Keratinocyte (primary cell): ENCODE measurements around the gene ARHGAP12. TPM values are rescaled to one million over a fixed set of nuclear protein-coding genes. Genes with fewer than 3 reads are reported as not detected.

Experiments used
- DNase-seq: peaks from one replicate; pipeline ENCODE4 v3.0.0-alpha.2; 2011; ENCODE audit warnings: low read depth, missing footprints, low spot score
- FAIRE-seq: peaks from 2 replicates; lab custom pipeline; 2011; peaks lifted over from hg19 to GRCh38; lab: Jason Lieb, UNC
- H2AFZ ChIP-seq: 2 replicates; pipeline ENCODE4 v1.6.0; 2012; ENCODE audit warnings: low read length, control low read depth, inconsistent platforms; ENCODE audit not compliant: control insufficient read depth
- H3K27ac ChIP-seq: 2 replicates; pipeline ENCODE4 v1.5.1; 2011; ENCODE audit warnings: low read length; ENCODE audit not compliant: control insufficient read depth, insufficient read depth
- H3K27me3 ChIP-seq: 3 replicates; pipeline ENCODE4 v1.6.0; 2011; ENCODE audit warnings: low read length; ENCODE audit not compliant: control insufficient read depth, insufficient read depth; ENCODE audit errors: extremely low read depth
- H3K36me3 ChIP-seq, 2 experiments: 2 replicates in 1 of 2; 3 replicates in 1 of 2; pipeline ENCODE4 v1.5.1; 2011; ENCODE audit warnings: low read length in 2 of 2, mild to moderate bottlenecking in 1 of 2; ENCODE audit not compliant: control insufficient read depth in 2 of 2, insufficient read depth in 2 of 2; ENCODE audit errors: extremely low read depth in 1 of 2
- H3K4me1 ChIP-seq: 3 replicates; pipeline ENCODE4 v1.5.1; 2011; ENCODE audit warnings: low read length; ENCODE audit not compliant: control insufficient read depth, insufficient read depth; ENCODE audit errors: extremely low read depth
- H3K4me2 ChIP-seq: 3 replicates; pipeline ENCODE4 v1.6.0; 2011; ENCODE audit warnings: low read depth, low read length; ENCODE audit not compliant: control insufficient read depth, insufficient read depth; ENCODE audit errors: extremely low read depth
- H3K4me3 ChIP-seq, 3 experiments: fragments of 200-600 bp in 1 of 3; sonication (generic) in 1 of 3; 2 replicates in 2 of 3; 3 replicates in 1 of 3; pipeline ENCODE4 v1.5.1; 2011 to 2016; ENCODE audit warnings: low read length in 3 of 3, mild to moderate bottlenecking in 3 of 3, control low read depth in 2 of 3, inconsistent platforms in 1 of 3, low read depth in 1 of 3, mixed read lengths in 1 of 3, mixed run types in 1 of 3, moderate library complexity in 1 of 3; ENCODE audit not compliant: control insufficient read depth in 2 of 3, insufficient read depth in 2 of 3; ENCODE audit errors: extremely low read depth in 1 of 3
- H3K79me2 ChIP-seq: 2 replicates; pipeline ENCODE4 v1.6.0; 2012; ENCODE audit warnings: low read length; ENCODE audit not compliant: control insufficient read depth, insufficient read depth
- H3K9ac ChIP-seq: 3 replicates; pipeline ENCODE4 v1.6.0; 2011; ENCODE audit warnings: low read length; ENCODE audit not compliant: control insufficient read depth, insufficient read depth; ENCODE audit errors: extremely low read depth
- H3K9me1 ChIP-seq: 3 replicates; pipeline ENCODE4 v1.6.0; 2011; ENCODE audit warnings: low read length; ENCODE audit not compliant: control insufficient read depth, insufficient read depth; ENCODE audit errors: extremely low read depth
- H3K9me3 ChIP-seq: 2 replicates; pipeline ENCODE4 v1.5.1; 2012; ENCODE audit warnings: low read depth, low read length; ENCODE audit not compliant: control insufficient read depth
- H4K20me1 ChIP-seq: 3 replicates; pipeline ENCODE4 v1.6.0; 2011; ENCODE audit warnings: low read length; ENCODE audit not compliant: control insufficient read depth, insufficient read depth; ENCODE audit errors: extremely low read depth
- EZH2 ChIP-seq: IDR thresholded peaks from one replicate; pipeline ENCODE4 v1.6.1; 2012; ENCODE audit warnings: inconsistent platforms, mild to moderate bottlenecking, low read length, moderate library complexity
- dilution Hi-C: fragments of 300-500 bp; cut with MboI; formaldehyde crosslinking; loops from one replicate; pipeline ENCODE4 v1.7.0; 2020; ENCODE audit warnings: low sequenced_read_pairs; ENCODE audit not compliant: extremely low pct_ligation_motif_present
- polyA plus RNA-seq, 5 experiments: library from polyadenylated mRNA; depleted of rRNA in 3 of 5; stranded (reverse) in 3 of 5; stranded (forward) in 1 of 5; unstranded in 1 of 5; fragments of >200 nt; gene quantifications; 1 replicate in 1 of 5; 2 replicates in 3 of 5; 3 replicates in 1 of 5; pipeline versions ENCODE4 v1.2.1 to v1.2.3, GENCODE V29; 2011 to 2012; ENCODE audit warnings: missing spikeins in 2 of 5, low read depth in 1 of 5, low replicate concordance in 1 of 5
- TF ChIP-seq, protein P1 (sequence below), 3 experiments: IDR thresholded peaks in 1 of 3; conservative IDR thresholded peaks in 1 of 3; optimal IDR thresholded peaks in 1 of 3; 2 replicates in 2 of 3; 3 replicates in 1 of 3; pipeline versions ENCODE3 to v1.5.1; 2011; ENCODE audit warnings: low read length in 3 of 3, mild to moderate bottlenecking in 3 of 3, moderate library complexity in 2 of 3, control low read depth in 1 of 3, inconsistent platforms in 1 of 3; ENCODE audit not compliant: insufficient read depth in 2 of 3; ENCODE audit errors: extremely low read depth in 1 of 3

ARHGAP12 gene
- polyA plus RNA-seq, 1 donor (not counting 4 experiments of a cell fraction or from before 2014, with no cell fraction given) = 26.6 TPM

DNA sequence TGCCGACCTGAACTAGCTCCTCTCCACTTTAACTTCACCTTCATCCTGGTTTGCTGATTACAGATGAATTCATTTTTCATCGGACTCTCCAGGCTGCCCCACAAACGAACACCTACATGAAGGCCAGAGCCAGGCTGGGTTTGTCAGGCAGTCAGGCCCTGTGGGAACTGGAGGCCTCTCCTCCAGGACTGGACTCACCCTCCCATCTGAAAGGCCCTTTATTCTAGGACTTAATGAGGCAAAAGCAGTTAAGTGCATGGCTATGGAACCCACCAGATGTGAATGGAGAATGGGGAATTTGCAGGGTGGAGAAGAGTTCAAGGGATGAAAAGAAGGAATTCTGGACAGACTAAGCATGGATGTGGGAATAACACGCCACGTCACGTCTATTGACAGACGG, 170.8 kb downstream of the ARHGAP12 start:
- TF ChIP-seq, protein P1, sequence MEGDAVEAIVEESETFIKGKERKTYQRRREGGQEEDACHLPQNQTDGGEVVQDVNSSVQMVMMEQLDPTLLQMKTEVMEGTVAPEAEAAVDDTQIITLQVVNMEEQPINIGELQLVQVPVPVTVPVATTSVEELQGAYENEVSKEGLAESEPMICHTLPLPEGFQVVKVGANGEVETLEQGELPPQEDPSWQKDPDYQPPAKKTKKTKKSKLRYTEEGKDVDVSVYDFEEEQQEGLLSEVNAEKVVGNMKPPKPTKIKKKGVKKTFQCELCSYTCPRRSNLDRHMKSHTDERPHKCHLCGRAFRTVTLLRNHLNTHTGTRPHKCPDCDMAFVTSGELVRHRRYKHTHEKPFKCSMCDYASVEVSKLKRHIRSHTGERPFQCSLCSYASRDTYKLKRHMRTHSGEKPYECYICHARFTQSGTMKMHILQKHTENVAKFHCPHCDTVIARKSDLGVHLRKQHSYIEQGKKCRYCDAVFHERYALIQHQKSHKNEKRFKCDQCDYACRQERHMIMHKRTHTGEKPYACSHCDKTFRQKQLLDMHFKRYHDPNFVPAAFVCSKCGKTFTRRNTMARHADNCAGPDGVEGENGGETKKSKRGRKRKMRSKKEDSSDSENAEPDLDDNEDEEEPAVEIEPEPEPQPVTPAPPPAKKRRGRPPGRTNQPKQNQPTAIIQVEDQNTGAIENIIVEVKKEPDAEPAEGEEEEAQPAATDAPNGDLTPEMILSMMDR (optimal IDR thresholded peaks at IDR 0.05 in 1 of 3, IDR thresholded peaks at IDR 0.05 in 1 of 3, conservative IDR thresholded peaks at IDR 0.05 in 1 of 3; ENCODE audit: extremely low read depth in 1 of 3, insufficient read depth in 2 of 3, low read length in 3 of 3) = no peak
- no peak for TF ChIP-seq EZH2
- Histone ChIP-seq H3K4me1 (peaks cover 15% of the 10 kb centered on the region), H3K9ac (peak overlapping the region; percentile 6), H3K36me3 (no peaks in the 10 kb centered on the region), H4K20me1 (no peaks in the 10 kb centered on the region), H3K9me3 (no peaks in the 10 kb centered on the region), H3K4me2 (no peak overlapping the region), H3K79me2 (no peaks in the 10 kb centered on the region), H3K27me3 (no peaks in the 10 kb centered on the region), H3K27ac (no peak overlapping the region), H2AFZ (no peak overlapping the region), H3K9me1 (no peaks in the 10 kb centered on the region), H3K4me3 (no peak overlapping the region)
- no peak for FAIRE-seq
- DNase-seq = no peak
- dilution Hi-C loops = no loop called here

DNA sequence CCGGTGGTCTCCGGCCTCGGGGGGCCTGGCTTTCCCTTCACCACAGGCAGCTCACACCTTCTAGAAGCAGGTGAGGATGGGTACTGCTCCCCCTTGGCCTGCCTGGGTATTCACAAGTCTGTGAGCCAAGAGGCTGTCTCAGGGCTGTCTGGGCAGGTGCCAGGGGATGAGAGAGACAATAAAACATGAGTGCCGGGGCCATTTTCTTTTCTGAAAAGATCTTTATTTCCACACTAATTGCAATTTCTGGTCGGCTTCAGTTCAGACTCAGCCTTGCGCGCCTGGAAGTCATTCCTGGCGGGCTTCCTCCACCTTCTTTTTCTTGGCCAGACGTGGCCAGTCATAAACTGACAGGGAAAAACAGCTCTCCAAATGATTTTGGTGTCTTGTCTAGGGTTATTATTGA, 171.2 kb downstream of the ARHGAP12 start:
- FAIRE-seq (no peak), DNase-seq (no peak)
- dilution Hi-C loops = no loop called here
- Histone ChIP-seq H3K4me2 (no peak overlapping the region), H3K36me3 (no peaks in the 10 kb centered on the region), H3K9ac (no peak overlapping the region), H3K4me3 (no peak overlapping the region), H3K4me1 (peaks cover 15% of the 10 kb centered on the region), H3K79me2 (no peaks in the 10 kb centered on the region), H3K27me3 (no peaks in the 10 kb centered on the region), H3K9me1 (no peaks in the 10 kb centered on the region), H3K27ac (no peak overlapping the region), H4K20me1 (no peaks in the 10 kb centered on the region), H2AFZ (no peak overlapping the region), H3K9me3 (no peaks in the 10 kb centered on the region)
- TF ChIP-seq, protein P1 (optimal IDR thresholded peaks at IDR 0.05 in 1 of 3, IDR thresholded peaks at IDR 0.05 in 1 of 3, conservative IDR thresholded peaks at IDR 0.05 in 1 of 3; ENCODE audit: extremely low read depth in 1 of 3, insufficient read depth in 2 of 3, low read length in 3 of 3) = no peak
